Hematopoietic multipotent progenitor cell treated with erythropoietin and hydrocortisone succinate and interleukin-3 and kit ligand, for 17 days (in vitro differentiated cells): ENCODE results near the gene F12.

ENCODE experiments used
- DNase-seq: peaks from one replicate; pipeline ENCODE4 v3.0.0-alpha.2; 2015; ENCODE audit warnings: low spot score

The F12 gene

GRCh38 chr5:177355162-177355867, 54.0 kb downstream of the F12 start:
- no peak for DNase-seq

GRCh38 chr5:177354711-177355110, 54.7 kb downstream of the F12 start:
- no peak for DNase-seq

- no peak for DNase-seq
These were observed 55.1 kb downstream of the F12 start for GRCh38 chr5:177354256-177354655.

GRCh38 chr5:177353093-177353492, 56.3 kb downstream of the F12 start:
- DNase-seq, result no peak
